HFFc6 (cell line): ENCODE results near the gene PRDM16. TPM values are rescaled to one million over a fixed set of nuclear protein-coding genes. Genes with fewer than 3 reads are reported as not detected.

ENCODE experiments used
- DNase-seq: peaks from one replicate; pipeline ENCODE4 v3.0.0-alpha.2; 2018
- H3K27ac Mint-ChIP-seq: 2 replicates; pipeline ENCODE4 v1.8.0; 2020; ENCODE audit warnings: mild to moderate bottlenecking, mixed read lengths
- H3K27me3 Mint-ChIP-seq: 2 replicates; pipeline ENCODE4 v1.8.0; 2021; ENCODE audit warnings: mild to moderate bottlenecking, moderate library complexity, mixed read lengths; ENCODE audit not compliant: insufficient read depth
- H3K36me3 Mint-ChIP-seq: 2 replicates; pipeline ENCODE4 v1.8.0; 2021; ENCODE audit warnings: low read depth, mixed read lengths
- H3K4me1 Mint-ChIP-seq: 2 replicates; pipeline ENCODE4 v1.8.0; 2020; ENCODE audit warnings: low read depth, mixed read lengths
- H3K4me3 Mint-ChIP-seq: 2 replicates; pipeline ENCODE4 v1.8.0; 2020; ENCODE audit warnings: mild to moderate bottlenecking, moderate library complexity, mixed read lengths
- H3K9me3 Mint-ChIP-seq: 2 replicates; pipeline ENCODE4 v1.8.0; 2020; ENCODE audit warnings: mild to moderate bottlenecking, mixed read lengths
- CTCF ChIP-seq: fragments of 200-600 bp; sonication (generic); IDR thresholded peaks from 2 replicates; pipeline ENCODE4 v1.5.0; 2021; ENCODE audit warnings: antibody characterized with exemption, mild to moderate bottlenecking
- total RNA-seq, 6 experiments: library from RNA; stranded (reverse); fragmentation: NEBNext Ultra II Directional; extraction: Animal tissue kit (Norgen Biotek cat#: 25700); gene quantifications; 2 replicates in 1 of 6; 3 replicates in 5 of 6; pipeline ENCODE4 v1.2.3, GENCODE V29; 2021

PRDM16 gene
- total RNA-seq, 6 experiments from 2014 or later = not detected

GRCh38 chr1:3265835-3266805 is 197.1 kb downstream of the PRDM16 start:
- Mint-ChIP-seq H3K9me3 (peaks cover 36% of the 10 kb centered on the region), H3K27me3 (peaks cover 18% of the 10 kb centered on the region), H3K4me3 (no peak overlapping the region), H3K27ac (no peak overlapping the region), H3K36me3 (peaks cover 7% of the 10 kb centered on the region), H3K4me1 (no peaks in the 10 kb centered on the region)
- DNase-seq = no peak
- TF ChIP-seq CTCF = no peak

DNA sequence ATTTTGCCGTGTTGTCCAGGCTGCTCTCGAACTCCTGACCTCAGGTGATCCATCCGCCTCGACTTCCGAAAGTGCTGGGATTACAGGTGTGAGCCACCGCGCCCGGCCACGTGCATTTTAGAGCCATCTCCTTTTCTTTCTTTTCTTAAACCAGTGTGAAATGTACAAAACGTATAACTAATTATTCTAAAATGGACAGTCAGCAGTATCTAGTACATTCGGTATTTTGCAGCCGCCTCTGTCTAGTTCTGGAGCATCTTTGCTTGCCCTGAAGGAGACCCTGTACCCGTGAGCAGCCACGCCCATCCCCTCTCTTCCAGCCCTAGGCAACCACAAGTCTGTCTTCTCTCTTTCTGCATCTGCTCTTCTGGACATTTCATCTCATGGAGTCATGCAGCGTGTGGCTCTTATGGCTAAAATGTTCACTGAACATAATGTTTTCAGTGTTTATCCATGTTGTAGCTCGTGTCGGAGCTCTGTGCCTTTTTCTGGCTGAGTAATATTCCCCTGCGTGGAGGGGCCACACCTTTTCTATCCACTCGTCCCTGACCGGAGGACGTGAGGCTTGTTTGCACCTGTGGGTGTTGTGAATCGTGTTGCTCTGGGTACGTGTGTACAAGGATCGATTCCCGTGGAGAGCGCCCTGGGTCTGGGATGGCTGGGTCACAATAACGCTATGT is 198.0 kb downstream of the PRDM16 start:
- H3K36me3 Mint-ChIP-seq = peaks cover 7% of the 10 kb centered on the region; the same call in 1 of the 2 replicates
- TF ChIP-seq CTCF = no peak
- no peak for DNase-seq
- peaks cover 33% of the 10 kb centered on the region; the same call in 1 of the 2 replicates for H3K9me3 Mint-ChIP-seq
- H3K27ac Mint-ChIP-seq = no peak overlapping the region
- H3K4me3 Mint-ChIP-seq = no peak overlapping the region
- H3K4me1 Mint-ChIP-seq = no peaks in the 10 kb centered on the region
- peaks cover 20% of the 10 kb centered on the region for H3K27me3 Mint-ChIP-seq

- peaks cover 33% of the 10 kb centered on the region; the same call in 1 of the 2 replicates for H3K9me3 Mint-ChIP-seq
- TF ChIP-seq CTCF = no peak
- H3K27me3 Mint-ChIP-seq = peaks cover 20% of the 10 kb centered on the region
- no peak overlapping the region for H3K27ac Mint-ChIP-seq
- peaks cover 7% of the 10 kb centered on the region; the same call in 1 of the 2 replicates for H3K36me3 Mint-ChIP-seq
- H3K4me3 Mint-ChIP-seq = no peak overlapping the region
- DNase-seq = no peak
- H3K4me1 Mint-ChIP-seq = no peaks in the 10 kb centered on the region
Observed at GRCh38 chr1:3267550-3268270, 198.7 kb downstream of the PRDM16 start.

DNA sequence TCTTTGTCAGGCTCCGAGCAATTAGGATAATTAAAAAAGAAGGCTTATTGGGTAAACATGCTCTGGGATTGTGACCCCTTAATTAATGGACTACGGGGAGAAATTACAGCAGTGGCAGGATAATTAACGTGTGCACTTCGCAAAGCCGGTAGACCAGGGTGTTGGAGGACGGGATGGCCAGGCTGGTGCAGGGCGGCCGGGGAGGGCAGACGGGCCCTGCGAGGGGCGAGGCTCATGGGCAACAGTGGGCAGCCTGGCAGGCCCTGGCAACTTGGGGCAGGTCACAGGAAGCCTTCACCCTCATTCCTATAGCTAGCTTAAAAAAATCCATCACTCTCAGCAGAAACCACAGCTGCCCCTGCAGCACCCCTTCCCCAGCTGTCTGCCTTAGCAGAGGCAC is 199.3 kb downstream of the PRDM16 start:
- no peak for DNase-seq
- Mint-ChIP-seq H3K4me1 (no peaks in the 10 kb centered on the region), H3K4me3 (no peak overlapping the region), H3K9me3 (peaks cover 33% of the 10 kb centered on the region; the same call in 1 of the 2 replicates), H3K27me3 (peaks cover 22% of the 10 kb centered on the region), H3K36me3 (peaks cover 7% of the 10 kb centered on the region; the same call in 1 of the 2 replicates), H3K27ac (no peak overlapping the region)
- TF ChIP-seq CTCF = no peak
